Measurements from ENCODE around the gene TUBB4B. TPM values are rescaled to one million over a fixed set of nuclear protein-coding genes. Genes with fewer than 3 reads are reported as not detected.

TUBB4B gene
- polyA plus RNA-seq, 2 of the 4 experiments (the other 2 are of a cell fraction): 256 to 671 TPM

- DNase-seq (ENCODE audit: low read depth in 1 of 2, low spot score in 1 of 2) (no peak), ATAC-seq (peak; percentile 12 to 32; a peak in 5 of 6 replicates), FAIRE-seq (no peak)
- 81% methylated on average over 17 of the region's 21 CpGs for WGBS (ENCODE audit: missing lambda C conversion rate)
- H3K4me1 ChIP-seq: peaks cover 20% of the 10 kb centered on the region
- peak overlapping the region; percentile 87 for H3K4me2 ChIP-seq
- TF ChIP-seq ZFP36 (IDR thresholded peaks at IDR 0.05; ENCODE audit: borderline replicate concordance, partially characterized antibody) (peak; percentile 92), MAFK (IDR thresholded peaks at IDR 0.05; ENCODE audit: partially characterized antibody) (no peak), JUNB (IDR thresholded peaks at IDR 0.05) (no peak), ZC3H11A (IDR thresholded peaks at IDR 0.05) (no peak)
- TF ChIP-seq, protein P1, sequence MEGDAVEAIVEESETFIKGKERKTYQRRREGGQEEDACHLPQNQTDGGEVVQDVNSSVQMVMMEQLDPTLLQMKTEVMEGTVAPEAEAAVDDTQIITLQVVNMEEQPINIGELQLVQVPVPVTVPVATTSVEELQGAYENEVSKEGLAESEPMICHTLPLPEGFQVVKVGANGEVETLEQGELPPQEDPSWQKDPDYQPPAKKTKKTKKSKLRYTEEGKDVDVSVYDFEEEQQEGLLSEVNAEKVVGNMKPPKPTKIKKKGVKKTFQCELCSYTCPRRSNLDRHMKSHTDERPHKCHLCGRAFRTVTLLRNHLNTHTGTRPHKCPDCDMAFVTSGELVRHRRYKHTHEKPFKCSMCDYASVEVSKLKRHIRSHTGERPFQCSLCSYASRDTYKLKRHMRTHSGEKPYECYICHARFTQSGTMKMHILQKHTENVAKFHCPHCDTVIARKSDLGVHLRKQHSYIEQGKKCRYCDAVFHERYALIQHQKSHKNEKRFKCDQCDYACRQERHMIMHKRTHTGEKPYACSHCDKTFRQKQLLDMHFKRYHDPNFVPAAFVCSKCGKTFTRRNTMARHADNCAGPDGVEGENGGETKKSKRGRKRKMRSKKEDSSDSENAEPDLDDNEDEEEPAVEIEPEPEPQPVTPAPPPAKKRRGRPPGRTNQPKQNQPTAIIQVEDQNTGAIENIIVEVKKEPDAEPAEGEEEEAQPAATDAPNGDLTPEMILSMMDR (IDR thresholded peaks at IDR 0.05): no peak
- TF ChIP-seq, protein P2, sequence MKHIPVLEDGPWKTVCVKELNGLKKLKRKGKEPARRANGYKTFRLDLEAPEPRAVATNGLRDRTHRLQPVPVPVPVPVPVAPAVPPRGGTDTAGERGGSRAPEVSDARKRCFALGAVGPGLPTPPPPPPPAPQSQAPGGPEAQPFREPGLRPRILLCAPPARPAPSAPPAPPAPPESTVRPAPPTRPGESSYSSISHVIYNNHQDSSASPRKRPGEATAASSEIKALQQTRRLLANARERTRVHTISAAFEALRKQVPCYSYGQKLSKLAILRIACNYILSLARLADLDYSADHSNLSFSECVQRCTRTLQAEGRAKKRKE (CRISPR knock-in tag; IDR thresholded peaks at IDR 0.05; ENCODE audit: low read depth): no peak
- peak overlapping the region; percentile 93 for H3K4me3 ChIP-seq
- no peaks in the 10 kb centered on the region for H3K9me3 ChIP-seq
- peak overlapping the region; percentile 90 to 98 for H3K27ac ChIP-seq
- ChIA-PET POLR2A (interaction anchor here (0.7 to 4.7 kb wide), 4 partner anchors 11 to 103 kb away, joined by 3 to 97 read pairs (median 4); partner anchors contain the start of genes TPRN and TUBB4B), CTCF (interaction anchor here (0.8 to 17.1 kb wide), 11 partner anchors 12 to 225 kb away, joined by 3 to 236 read pairs (median 3); partner anchors contain the start of genes NRARP, RNF224 and TUBB4B)
Observed at GRCh38 chr9:137253717-137254623, 12.9 kb downstream of the TUBB4B start.

DNA sequence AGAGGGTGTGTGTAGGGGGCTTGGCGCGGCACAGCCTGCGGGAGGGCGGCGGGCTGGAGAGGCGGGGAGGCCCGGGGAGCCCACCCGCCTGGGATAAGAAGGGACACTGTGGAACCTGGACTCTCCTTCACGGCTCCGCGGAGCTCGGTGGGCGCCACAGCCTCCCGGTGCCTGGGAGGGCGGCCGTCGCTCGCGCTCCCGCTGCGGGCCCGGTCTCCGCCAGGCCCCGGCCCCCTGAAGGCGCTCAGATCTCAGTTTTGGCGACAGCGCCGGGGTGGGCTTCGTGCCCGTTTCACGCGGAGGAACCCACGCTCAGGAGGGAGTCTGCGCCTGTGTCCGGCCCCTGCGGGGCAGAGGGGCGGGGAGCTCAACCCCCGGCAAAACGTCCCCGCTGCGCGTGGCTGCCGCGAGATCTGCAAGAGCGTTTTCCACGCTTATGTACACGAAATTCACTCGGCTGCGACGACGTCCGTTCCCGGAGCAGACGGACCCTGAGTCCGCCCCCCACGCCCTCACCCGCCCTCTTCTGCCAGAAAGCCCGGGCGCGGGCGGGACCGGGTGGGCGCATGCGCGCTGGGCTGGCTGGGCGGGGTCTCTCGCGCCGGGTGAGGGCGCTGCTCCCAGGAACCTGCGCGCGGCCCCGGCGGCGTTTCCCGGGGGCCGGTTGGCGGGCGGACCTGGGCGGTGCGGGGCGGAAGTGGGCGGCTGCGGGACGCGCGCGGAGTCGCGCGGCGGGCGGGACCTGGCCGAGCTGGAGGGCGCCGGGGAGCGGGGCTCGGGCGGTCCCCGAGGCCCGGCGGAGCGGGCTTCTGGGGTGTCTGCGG lies 13.7 kb downstream of the TUBB4B start, which contains the start of gene NELFB:
Gene NELFB, plus strand, starts transcription at position 704 of the 824 bp plus-strand sequence.
- peak within 1 kb of the TSS; percentile 90 to 98 for H3K27ac ChIP-seq
- H3K4me3 ChIP-seq: peak within 1 kb of the TSS; percentile 93
- H3K4me2 ChIP-seq: peak within 1 kb of the TSS; percentile 100
- CTCF ChIA-PET: interaction anchor here (0.8 to 17.1 kb wide), 9 partner anchors 12 to 226 kb away, joined by 3 to 236 read pairs (median 4); partner anchors contain the start of genes NRARP, RNF224 and TUBB4B
- ATAC-seq: peak; percentile 71 to 83
- WGBS (ENCODE audit: missing lambda C conversion rate): 3% methylated on average over 31 of the region's 105 CpGs
- POLR2A ChIA-PET: interaction anchor here (0.7 to 4.7 kb wide), 4 partner anchors 10 to 104 kb away, joined by 3 to 97 read pairs (median 4); partner anchors contain the start of genes TPRN and TUBB4B
- peak; percentile 83 to 98 for DNase-seq (ENCODE audit: low read depth in 1 of 2, low spot score in 1 of 2)
- no peak for FAIRE-seq
- peaks cover 20% of the 10 kb centered on the region for H3K4me1 ChIP-seq
- H3K9me3 ChIP-seq: no peaks in the 10 kb centered on the region
- TF ChIP-seq JUN (IDR thresholded peaks at IDR 0.05) (peak; percentile 85 to 96), RCOR1 (IDR thresholded peaks at IDR 0.05; ENCODE audit: low read depth, low read length) (no peak), ZSCAN20 (CRISPR knock-in tag; IDR thresholded peaks at IDR 0.05) (no peak), HEYL (CRISPR knock-in tag; IDR thresholded peaks at IDR 0.05) (no peak), NPAS2 (CRISPR knock-in tag; IDR thresholded peaks at IDR 0.05; ENCODE audit: borderline replicate concordance) (no peak), EP300 (IDR thresholded peaks at IDR 0.05) (0 out of 5 replicates have a peak, but pooled peaks of 1 of the 2 experiments have one; percentile 36), HDAC2 (IDR thresholded peaks at IDR 0.05) (no peak), EHF (CRISPR knock-in tag; IDR thresholded peaks at IDR 0.05) (no peak), BHLHE40 (IDR thresholded peaks at IDR 0.05; ENCODE audit: low read depth, low read length) (no peak), HOXA7 (CRISPR knock-in tag; IDR thresholded peaks at IDR 0.05) (no peak), HMGXB4 (CRISPR knock-in tag; IDR thresholded peaks at IDR 0.05; ENCODE audit: borderline replicate concordance) (no peak), GATA3 (IDR thresholded peaks at IDR 0.05; ENCODE audit: borderline replicate concordance) (no peak), SMC3 (IDR thresholded peaks at IDR 0.05) (no peak), HOXB5 (CRISPR knock-in tag; IDR thresholded peaks at IDR 0.05) (peak; percentile 28; the same call in 1 of the 2 replicates), CBX2 (IDR thresholded peaks at IDR 0.05; ENCODE audit: borderline replicate concordance, low read depth) (no peak), SREBF2 (IDR thresholded peaks at IDR 0.05) (no peak), NFE2L2 (conservative IDR thresholded peaks at IDR 0.05; ENCODE audit: low read length) (no peak), USF2 (IDR thresholded peaks at IDR 0.05) (no peak), RFX5 (IDR thresholded peaks at IDR 0.05) (0 out of 2 replicates have a peak, but pooled peaks have one; percentile 23)
- TF ChIP-seq, protein P1 (IDR thresholded peaks at IDR 0.05): no peak

Measured in A549 (cell line).